Caco-2 (cell line): ENCODE results near the gene PNLIPRP1. TPM values are rescaled to one million over a fixed set of nuclear protein-coding genes. Genes with fewer than 3 reads are reported as not detected.

ENCODE experiments used
- BruUV-seq: library from RNA; stranded (reverse); fragments of 400-500 nt; replicated peaks from 2 replicates; lab custom pipeline; 2021; lab: Mats Ljungman, UMichigan
- CTCF ChIA-PET: fragments of 300-600 bp; sonication (Branson Sonifier 250); formaldehyde crosslinking; loops from one replicate; lab custom pipeline; 2022; ENCODE audit warnings: antibody characterized with exemption; lab: Charles Lee
- POLR2A ChIA-PET: fragments of 300-600 bp; sonication (Branson Sonifier 250); formaldehyde crosslinking; loops from one replicate; lab custom pipeline; 2022; ENCODE audit warnings: antibody characterized with exemption; lab: Charles Lee
- DNase-seq, 2 experiments: peaks; one replicate each; pipeline versions ENCODE4 v3.0.0 to v3.0.0-alpha.2; 2020 to 2022
- H3K27me3 ChIP-seq: replicated peaks from 2 replicates; pipeline ENCODE4 v1.6.0; 2011; ENCODE audit warnings: low read length; ENCODE audit not compliant: control insufficient read depth, insufficient read depth
- H3K36me3 ChIP-seq: 2 replicates; pipeline ENCODE4 v1.5.1; 2011; ENCODE audit warnings: low read length; ENCODE audit not compliant: control insufficient read depth, insufficient read depth
- H3K4me1 ChIP-seq: fragments of 250-450 bp; sonication (Bioruptor Pico); 2 replicates; pipeline ENCODE4 v1.5.1; 2020; ENCODE audit warnings: mild to moderate bottlenecking
- H3K4me3 ChIP-seq: 2 replicates; pipeline ENCODE4 v1.5.1; 2011; ENCODE audit warnings: low read depth, mild to moderate bottlenecking, control low read depth, low read length
- H3K9me3 ChIP-seq: fragments of 250-450 bp; sonication (Bioruptor Pico); 2 replicates; pipeline ENCODE4 v1.5.1; 2020; ENCODE audit warnings: mild to moderate bottlenecking, moderate library complexity
- H3K27ac Mint-ChIP-seq: one replicate; pipeline ENCODE4 v1.8.0; 2022; ENCODE audit warnings: mixed read lengths; ENCODE audit not compliant: unreplicated experiment
- H3K27me3 Mint-ChIP-seq: one replicate; pipeline ENCODE4 v1.8.0; 2022; ENCODE audit warnings: mixed read lengths; ENCODE audit not compliant: insufficient read depth, unreplicated experiment
- H3K36me3 Mint-ChIP-seq: one replicate; pipeline ENCODE4 v1.8.0; 2022; ENCODE audit warnings: mild to moderate bottlenecking, mixed read lengths; ENCODE audit not compliant: insufficient read depth, unreplicated experiment
- H3K4me1 Mint-ChIP-seq: one replicate; pipeline ENCODE4 v1.8.0; 2022; ENCODE audit warnings: low read depth, mixed read lengths; ENCODE audit not compliant: unreplicated experiment
- H3K4me3 Mint-ChIP-seq: one replicate; pipeline ENCODE4 v1.8.0; 2022; ENCODE audit warnings: mild to moderate bottlenecking, moderate library complexity, mixed read lengths; ENCODE audit not compliant: unreplicated experiment
- H3K9me3 Mint-ChIP-seq: one replicate; pipeline ENCODE4 v1.8.0; 2022; ENCODE audit warnings: mixed read lengths; ENCODE audit not compliant: unreplicated experiment
- intact Hi-C: fragments of 100-400 bp; cut with micrococcal nuclease; formaldehyde crosslinking; loops from one replicate; pipeline ENCODE4 v1.10.0; 2022; ENCODE audit not compliant: unreplicated experiment
- total RNA-seq: library from RNA; stranded (reverse); gene quantifications from 2 replicates; pipeline ENCODE4 v1.2.3, GENCODE V29; 2022
- TF ChIP-seq, protein P1 (sequence below), 2 experiments: fragments of 200-600 bp in 1 of 2; IDR thresholded peaks; 1 replicate in 1 of 2; 2 replicates in 1 of 2; pipeline versions ENCODE4 v1.5.1 to v1.8.0; 2011 to 2022; ENCODE audit warnings: antibody characterized with exemption in 1 of 2, control low read depth in 1 of 2, inconsistent platforms in 1 of 2, low read depth in 1 of 2, low read length in 1 of 2, mild to moderate bottlenecking in 1 of 2, moderate library complexity in 1 of 2; ENCODE audit not compliant: insufficient read depth in 1 of 2, severe bottlenecking in 1 of 2, unreplicated experiment in 1 of 2

Gene PNLIPRP1
- total RNA-seq, 1 experiment from 2014 or later = not detected

DNA sequence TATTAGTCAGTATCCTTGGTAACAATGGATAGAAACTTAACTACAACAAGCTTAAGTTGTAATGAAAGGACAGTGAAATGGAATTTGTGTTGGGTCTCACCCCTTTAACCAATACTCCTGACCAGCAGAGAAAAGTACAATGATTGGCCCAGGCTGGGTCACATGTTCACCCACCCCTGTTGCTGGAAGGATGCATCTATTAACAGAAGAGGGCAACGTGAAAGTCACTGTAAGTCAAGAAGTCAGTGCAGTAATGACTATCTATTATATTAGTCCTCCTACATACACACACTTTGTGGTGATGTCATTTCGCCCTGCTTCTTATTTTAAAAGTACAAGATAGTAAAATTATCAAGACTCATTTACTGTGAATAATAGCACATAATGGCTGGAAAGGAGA, 46.2 kb downstream of the PNLIPRP1 start:
- H3K4me1 Mint-ChIP-seq = no peaks in the 10 kb centered on the region
- no peak overlapping the region for H3K27ac Mint-ChIP-seq
- no peaks in the 10 kb centered on the region for H3K36me3 Mint-ChIP-seq
- CTCF ChIA-PET = no interaction called here
- no TSS peak for BruUV-seq
- no peaks in the 10 kb centered on the region for H3K36me3 ChIP-seq
- TF ChIP-seq, protein P1, sequence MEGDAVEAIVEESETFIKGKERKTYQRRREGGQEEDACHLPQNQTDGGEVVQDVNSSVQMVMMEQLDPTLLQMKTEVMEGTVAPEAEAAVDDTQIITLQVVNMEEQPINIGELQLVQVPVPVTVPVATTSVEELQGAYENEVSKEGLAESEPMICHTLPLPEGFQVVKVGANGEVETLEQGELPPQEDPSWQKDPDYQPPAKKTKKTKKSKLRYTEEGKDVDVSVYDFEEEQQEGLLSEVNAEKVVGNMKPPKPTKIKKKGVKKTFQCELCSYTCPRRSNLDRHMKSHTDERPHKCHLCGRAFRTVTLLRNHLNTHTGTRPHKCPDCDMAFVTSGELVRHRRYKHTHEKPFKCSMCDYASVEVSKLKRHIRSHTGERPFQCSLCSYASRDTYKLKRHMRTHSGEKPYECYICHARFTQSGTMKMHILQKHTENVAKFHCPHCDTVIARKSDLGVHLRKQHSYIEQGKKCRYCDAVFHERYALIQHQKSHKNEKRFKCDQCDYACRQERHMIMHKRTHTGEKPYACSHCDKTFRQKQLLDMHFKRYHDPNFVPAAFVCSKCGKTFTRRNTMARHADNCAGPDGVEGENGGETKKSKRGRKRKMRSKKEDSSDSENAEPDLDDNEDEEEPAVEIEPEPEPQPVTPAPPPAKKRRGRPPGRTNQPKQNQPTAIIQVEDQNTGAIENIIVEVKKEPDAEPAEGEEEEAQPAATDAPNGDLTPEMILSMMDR (IDR thresholded peaks at IDR 0.05; ENCODE audit: insufficient read depth in 1 of 2, low read depth in 1 of 2, low read length in 1 of 2, severe bottlenecking in 1 of 2, unreplicated experiment in 1 of 2) = no peak
- H3K27me3 ChIP-seq = no peaks in the 10 kb centered on the region
- intact Hi-C loops = no loop called here
- H3K4me3 ChIP-seq = no peak overlapping the region
- POLR2A ChIA-PET = no interaction called here
- H3K4me3 Mint-ChIP-seq = no peak overlapping the region
- H3K9me3 Mint-ChIP-seq = peaks cover 7% of the 10 kb centered on the region
- no peak for DNase-seq
- no peaks in the 10 kb centered on the region; the same call in 1 of the 2 replicates for H3K9me3 ChIP-seq
- no peaks in the 10 kb centered on the region for H3K4me1 ChIP-seq
- peaks cover 3% of the 10 kb centered on the region for H3K27me3 Mint-ChIP-seq

GRCh38 chr10:116637830-116638229, 47.1 kb downstream of the PNLIPRP1 start:
- Mint-ChIP-seq H3K4me3 (no peak overlapping the region), H3K27me3 (peaks cover 7% of the 10 kb centered on the region), H3K4me1 (no peaks in the 10 kb centered on the region), H3K36me3 (no peaks in the 10 kb centered on the region), H3K9me3 (peaks cover 7% of the 10 kb centered on the region), H3K27ac (no peak overlapping the region)
- no peaks in the 10 kb centered on the region; the same call in 1 of the 2 replicates for H3K9me3 ChIP-seq
- TF ChIP-seq, protein P1 (IDR thresholded peaks at IDR 0.05; ENCODE audit: insufficient read depth in 1 of 2, low read depth in 1 of 2, low read length in 1 of 2, severe bottlenecking in 1 of 2, unreplicated experiment in 1 of 2) = no peak
- no TSS peak for BruUV-seq
- POLR2A ChIA-PET = no interaction called here
- H3K4me1 ChIP-seq = no peaks in the 10 kb centered on the region
- intact Hi-C loops = no loop called here
- H3K36me3 ChIP-seq = no peaks in the 10 kb centered on the region
- CTCF ChIA-PET = no interaction called here
- no peaks in the 10 kb centered on the region for H3K27me3 ChIP-seq
- no peak overlapping the region for H3K4me3 ChIP-seq
- DNase-seq = no peak

- Histone ChIP-seq H3K27me3 (no peaks in the 10 kb centered on the region), H3K36me3 (no peaks in the 10 kb centered on the region), H3K9me3 (no peaks in the 10 kb centered on the region), H3K4me1 (no peaks in the 10 kb centered on the region), H3K4me3 (no peak overlapping the region)
- Mint-ChIP-seq H3K36me3 (no peaks in the 10 kb centered on the region), H3K4me1 (no peaks in the 10 kb centered on the region), H3K27ac (no peak overlapping the region), H3K9me3 (no peaks in the 10 kb centered on the region), H3K4me3 (no peak overlapping the region), H3K27me3 (peaks cover 14% of the 10 kb centered on the region)
- intact Hi-C loops = no loop called here
- ChIA-PET CTCF (no interaction called here), POLR2A (interaction anchor here (0.6 kb wide), 1 partner anchor 96 kb away, joined by 3 read pairs; no protein-coding TSS in a partner anchor)
- TF ChIP-seq, protein P1 (IDR thresholded peaks at IDR 0.05; ENCODE audit: insufficient read depth in 1 of 2, low read depth in 1 of 2, low read length in 1 of 2, severe bottlenecking in 1 of 2, unreplicated experiment in 1 of 2) = no peak
- DNase-seq = no peak
- no TSS peak for BruUV-seq
These were observed 55.7 kb downstream of the PNLIPRP1 start for GRCh38 chr10:116646502-116646901.
